ENCODE results near the gene NPM1.

Gene NPM1

DNA sequence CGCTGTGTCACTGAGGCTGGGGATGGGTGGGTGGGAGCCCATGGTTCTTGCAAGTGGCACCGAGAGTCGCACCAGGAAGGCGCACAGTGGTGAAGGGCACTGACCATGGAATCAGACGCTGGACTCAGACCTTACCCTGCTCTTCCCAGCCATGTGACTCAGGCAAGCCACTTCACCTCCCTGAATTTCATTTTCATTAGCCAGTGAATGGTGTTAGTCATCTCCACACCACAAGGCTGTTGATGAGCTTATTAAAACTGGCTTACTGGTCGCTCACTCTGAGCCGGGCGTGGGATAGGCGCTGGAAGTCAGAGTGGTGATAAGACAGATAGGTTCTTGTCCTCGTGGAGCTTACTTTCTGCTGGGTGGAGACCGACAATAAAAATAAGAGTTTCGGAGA is 56.9 kb downstream of the NPM1 start:
- no peaks in the 10 kb centered on the region for H3K4me1 Mint-ChIP-seq (ENCODE audit: low read depth in 2 of 2)
- H3K27me3 Mint-ChIP-seq, result peaks cover 34 to 55% of the 10 kb centered on the region in 2 donors
- no peaks in the 10 kb centered on the region for H3K9me3 Mint-ChIP-seq
- ATAC-seq (replicated peaks) (no peak), DNase-seq (no peak)
- H3K27ac Mint-ChIP-seq, result no peak overlapping the region
- peaks cover 8% of the 10 kb centered on the region for H3K36me3 Mint-ChIP-seq (ENCODE audit: insufficient read depth)
- H3K4me3 Mint-ChIP-seq, result no peak overlapping the region

DNA sequence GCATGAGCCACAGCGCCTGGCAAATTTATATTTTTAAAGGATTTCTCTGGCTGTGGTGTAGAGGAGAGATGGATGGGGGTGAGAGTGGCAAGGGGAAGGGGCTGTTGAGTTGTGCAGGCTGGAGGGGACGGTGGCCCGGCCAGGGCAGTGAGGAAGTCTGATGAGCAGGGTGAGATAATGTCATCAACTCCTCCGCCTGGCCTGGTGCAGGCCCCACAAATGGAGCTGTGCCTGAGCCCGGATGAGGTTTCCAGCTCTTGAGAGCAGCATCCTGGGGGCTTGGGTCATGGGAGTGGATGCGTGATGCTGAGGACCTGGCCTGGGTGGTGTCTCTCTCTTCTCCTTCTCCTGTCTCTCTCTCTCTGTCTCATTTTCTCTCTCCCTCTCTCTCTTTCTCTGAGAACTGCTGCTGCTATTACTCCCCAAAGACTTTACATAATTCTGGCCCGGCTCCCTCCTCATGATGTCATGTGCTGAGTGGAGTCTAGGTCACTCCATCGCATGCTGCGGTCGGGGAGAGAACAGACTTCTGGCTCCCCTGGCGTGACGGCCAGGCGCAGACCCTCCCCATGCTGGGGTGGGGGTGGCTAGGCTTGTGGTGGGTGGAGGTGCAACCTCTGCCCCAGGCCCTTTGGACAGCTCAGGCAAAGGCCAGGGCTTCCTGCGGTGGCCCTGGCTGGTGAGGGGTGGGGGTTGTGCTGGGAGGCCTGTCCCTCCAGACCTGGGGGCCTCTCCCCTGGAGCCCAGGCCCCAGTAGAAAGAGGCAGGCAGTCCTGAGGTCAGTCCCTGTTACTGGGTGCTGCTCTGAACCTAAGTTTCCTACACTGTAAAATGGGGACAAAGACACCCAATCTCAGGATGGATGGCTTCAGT is 58.2 kb downstream of the NPM1 start:
- ATAC-seq (replicated peaks) (no peak), DNase-seq (no peak)
- no peaks in the 10 kb centered on the region for H3K9me3 Mint-ChIP-seq
- no peak overlapping the region for H3K4me3 Mint-ChIP-seq
- peak overlapping the region in 1 of 2 donors; percentile 20 for H3K27ac Mint-ChIP-seq
- peaks cover 39 to 63% of the 10 kb centered on the region in 2 donors for H3K27me3 Mint-ChIP-seq
- peaks cover 8% of the 10 kb centered on the region for H3K36me3 Mint-ChIP-seq (ENCODE audit: insufficient read depth)
- no peaks in the 10 kb centered on the region for H3K4me1 Mint-ChIP-seq (ENCODE audit: low read depth in 2 of 2)

- ATAC-seq (replicated peaks) (no peak), DNase-seq (no peak)
- H3K9me3 Mint-ChIP-seq, result no peaks in the 10 kb centered on the region
- H3K4me1 Mint-ChIP-seq (ENCODE audit: low read depth in 2 of 2), result peaks cover 3 to 4% of the 10 kb centered on the region in 2 donors
- peaks cover 5% of the 10 kb centered on the region for H3K36me3 Mint-ChIP-seq (ENCODE audit: insufficient read depth)
- no peak overlapping the region for H3K4me3 Mint-ChIP-seq
- peaks cover 51 to 66% of the 10 kb centered on the region in 2 donors for H3K27me3 Mint-ChIP-seq
- no peak overlapping the region for H3K27ac Mint-ChIP-seq
Observed at GRCh38 chr5:171447226-171447625, 59.6 kb downstream of the NPM1 start.

DNA sequence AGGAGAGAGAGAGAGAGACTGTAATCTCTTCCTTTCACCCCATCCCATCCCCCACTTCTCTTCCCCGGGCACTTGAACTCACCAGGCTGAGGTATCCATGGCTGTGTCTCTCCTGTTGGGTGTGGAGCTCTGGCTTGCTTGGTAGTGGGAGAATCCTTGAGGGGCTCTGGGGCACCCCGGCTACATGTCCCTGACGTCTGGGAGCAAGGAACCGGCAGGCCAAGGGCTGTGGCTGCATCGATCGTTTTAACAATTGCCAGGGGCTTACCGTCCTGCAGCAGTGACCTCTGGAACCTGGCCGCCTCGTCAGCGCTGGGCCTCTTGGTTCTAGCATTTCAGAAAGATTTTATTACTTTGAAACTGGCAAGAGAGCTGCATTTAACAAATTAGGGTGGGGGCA is 61.8 kb downstream of the NPM1 start:
- Mint-ChIP-seq H3K9me3 (no peaks in the 10 kb centered on the region), H3K36me3 (ENCODE audit: insufficient read depth) (peaks cover 8% of the 10 kb centered on the region), H3K4me1 (ENCODE audit: low read depth in 2 of 2) (peaks cover 3 to 4% of the 10 kb centered on the region in 2 donors), H3K4me3 (no peak overlapping the region), H3K27ac (no peak overlapping the region), H3K27me3 (peaks cover 68 to 77% of the 10 kb centered on the region in 2 donors)
- ATAC-seq (replicated peaks) (no peak), DNase-seq (no peak)

DNA sequence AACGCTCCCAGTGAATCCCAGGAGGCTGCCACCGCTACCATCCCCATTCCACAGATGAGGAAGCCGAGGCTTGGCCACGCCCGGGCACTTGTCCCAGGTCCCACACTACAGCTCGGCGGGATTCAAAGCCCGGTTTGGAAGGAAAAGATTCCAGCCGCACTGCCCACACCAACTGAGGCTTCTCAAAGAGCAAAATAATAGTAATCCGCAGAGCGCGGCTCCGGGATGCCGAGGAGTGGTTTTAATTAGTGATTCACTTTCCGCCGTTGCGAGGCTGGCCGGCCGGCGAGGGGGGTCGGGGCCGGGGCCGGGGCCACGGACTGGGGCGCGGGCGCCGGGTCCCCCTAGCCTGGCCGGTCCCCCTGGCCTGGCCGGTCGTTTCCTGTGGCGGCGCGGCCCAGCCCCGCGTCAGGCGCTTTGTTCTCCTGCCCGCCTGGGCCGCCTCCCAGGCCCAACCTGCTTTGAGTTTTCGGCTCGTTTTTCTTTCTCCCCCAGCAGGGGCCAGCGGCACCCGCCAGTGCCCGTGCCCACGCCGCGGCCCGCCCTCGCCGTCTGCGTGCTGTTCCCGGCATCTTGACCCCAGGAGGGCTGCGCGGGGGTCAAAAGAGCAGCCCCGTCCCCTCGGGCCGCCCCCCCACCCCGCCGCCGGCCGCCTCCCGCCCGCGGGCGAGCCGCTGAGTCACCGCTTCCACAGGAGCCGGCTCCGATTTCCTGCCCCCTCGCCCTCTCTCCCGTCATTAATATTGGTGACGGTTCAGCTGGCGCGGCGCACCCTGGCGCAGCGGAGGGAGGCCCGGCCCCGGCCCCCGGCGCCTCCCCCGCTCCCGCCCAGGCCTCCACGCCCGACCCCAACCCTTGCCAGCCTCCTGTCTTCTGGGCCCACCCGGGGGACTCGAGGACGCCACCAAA is 63.0 kb downstream of the NPM1 start:
- H3K36me3 Mint-ChIP-seq (ENCODE audit: insufficient read depth), result peaks cover 3% of the 10 kb centered on the region
- peaks cover 70 to 73% of the 10 kb centered on the region in 2 donors for H3K27me3 Mint-ChIP-seq
- H3K4me1 Mint-ChIP-seq (ENCODE audit: low read depth in 2 of 2), result peaks cover 3 to 4% of the 10 kb centered on the region in 2 donors
- DNase-seq, result no peak
- H3K4me3 Mint-ChIP-seq, result peak overlapping the region in 1 of 2 donors; percentile 78
- ATAC-seq (replicated peaks), result no peak
- H3K9me3 Mint-ChIP-seq, result no peaks in the 10 kb centered on the region
- H3K27ac Mint-ChIP-seq, result no peak overlapping the region

DNA sequence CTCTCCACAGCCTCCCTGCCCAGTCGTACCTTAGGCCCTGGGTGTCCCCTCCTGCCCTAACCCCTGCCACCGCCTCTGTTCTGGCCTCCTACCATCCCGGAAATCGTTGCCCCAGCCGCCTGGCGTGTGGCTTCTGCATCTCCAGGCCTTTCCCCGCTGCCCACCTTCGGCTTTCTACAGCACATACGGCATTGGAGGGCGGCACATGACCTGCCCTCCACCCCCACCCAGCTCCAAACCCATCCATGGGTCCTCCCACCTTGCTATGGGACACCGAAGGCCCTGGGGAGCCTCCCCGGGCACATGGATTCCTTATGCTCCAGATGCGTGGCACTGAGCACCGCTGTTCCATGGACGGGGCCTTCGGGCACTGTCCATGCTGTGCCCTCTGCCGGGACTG is 63.8 kb downstream of the NPM1 start:
- H3K9me3 Mint-ChIP-seq, result no peaks in the 10 kb centered on the region
- H3K36me3 Mint-ChIP-seq (ENCODE audit: insufficient read depth), result peaks cover 3% of the 10 kb centered on the region
- peak overlapping the region in 1 of 2 donors; percentile 47 for H3K27ac Mint-ChIP-seq
- peaks cover 3 to 4% of the 10 kb centered on the region in 2 donors for H3K4me1 Mint-ChIP-seq (ENCODE audit: low read depth in 2 of 2)
- H3K4me3 Mint-ChIP-seq, result peak overlapping the region; percentile 57 to 78
- H3K27me3 Mint-ChIP-seq, result peaks cover 68 to 71% of the 10 kb centered on the region in 2 donors
- DNase-seq (no peak), ATAC-seq (replicated peaks) (no peak)

DNA sequence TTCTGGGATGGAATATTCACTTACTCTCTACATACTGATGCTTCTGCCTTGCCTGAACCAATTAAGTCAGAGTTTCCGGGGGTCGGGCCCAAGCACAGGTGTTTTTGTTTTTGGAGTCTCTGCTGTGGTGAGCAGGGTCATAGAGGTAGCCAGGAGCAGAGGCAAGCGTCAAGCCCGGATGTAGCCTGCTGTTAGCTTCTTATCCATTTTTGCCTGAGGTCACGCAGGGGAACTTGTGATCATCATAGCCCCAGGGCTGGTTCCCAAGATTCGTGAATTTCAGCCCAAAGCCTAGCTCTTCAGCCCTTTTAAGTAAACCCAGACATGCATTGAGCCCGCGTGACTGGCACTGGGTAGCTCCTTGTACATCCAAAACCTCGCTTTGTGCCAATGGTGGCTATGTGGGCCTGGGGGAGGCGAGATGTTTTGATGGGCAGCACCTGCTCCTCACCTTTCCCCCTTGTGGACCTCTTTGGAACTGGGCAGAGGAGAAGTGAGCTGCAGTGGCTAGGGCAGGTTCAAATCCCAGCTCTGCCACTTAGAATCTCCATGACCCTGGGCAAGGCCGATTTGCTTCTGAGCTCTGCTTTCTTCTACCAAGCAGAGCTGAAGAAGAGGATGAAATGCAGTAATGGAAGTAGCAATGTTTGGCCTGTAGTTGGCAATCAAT is 65.5 kb downstream of the NPM1 start:
- peaks cover 3 to 4% of the 10 kb centered on the region in 2 donors for H3K4me1 Mint-ChIP-seq (ENCODE audit: low read depth in 2 of 2)
- DNase-seq, result no peak
- no peak overlapping the region for H3K4me3 Mint-ChIP-seq
- H3K9me3 Mint-ChIP-seq, result no peaks in the 10 kb centered on the region
- H3K36me3 Mint-ChIP-seq (ENCODE audit: insufficient read depth), result peaks cover 3% of the 10 kb centered on the region
- peaks cover 62 to 63% of the 10 kb centered on the region in 2 donors for H3K27me3 Mint-ChIP-seq
- no peak overlapping the region for H3K27ac Mint-ChIP-seq
- ATAC-seq (replicated peaks), result no peak

DNA sequence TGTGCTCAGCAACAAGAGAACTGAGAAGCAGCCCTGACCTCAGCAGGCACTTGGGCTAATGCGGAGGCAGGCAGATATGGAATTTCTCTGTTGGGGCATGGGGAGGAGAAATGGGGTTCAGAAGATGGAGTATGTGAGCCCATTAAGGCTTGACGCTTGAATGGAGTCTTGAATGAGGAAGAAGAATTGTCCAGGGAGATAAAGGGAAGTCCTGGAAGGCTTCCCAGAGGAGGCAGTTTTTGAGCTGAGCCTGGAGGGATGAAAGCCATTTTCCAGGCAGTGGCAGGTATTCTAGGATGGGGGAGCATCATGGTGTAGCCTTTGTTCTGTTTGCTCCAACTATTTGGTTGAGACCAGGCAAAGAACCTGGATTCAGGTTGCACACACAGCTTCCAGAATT is 66.3 kb downstream of the NPM1 start:
- Mint-ChIP-seq H3K9me3 (no peaks in the 10 kb centered on the region), H3K27ac (no peak overlapping the region), H3K27me3 (peaks cover 54 to 55% of the 10 kb centered on the region in 2 donors), H3K4me1 (ENCODE audit: low read depth in 2 of 2) (peaks cover 3 to 4% of the 10 kb centered on the region in 2 donors), H3K36me3 (ENCODE audit: insufficient read depth) (peaks cover 3% of the 10 kb centered on the region), H3K4me3 (no peak overlapping the region)
- DNase-seq (no peak), ATAC-seq (replicated peaks) (no peak)

GRCh38 chr5:171454549-171454948 is 66.9 kb downstream of the NPM1 start:
- Mint-ChIP-seq H3K4me1 (ENCODE audit: low read depth in 2 of 2) (peaks cover 3 to 4% of the 10 kb centered on the region in 2 donors), H3K9me3 (no peaks in the 10 kb centered on the region), H3K4me3 (no peak overlapping the region), H3K27me3 (peaks cover 48 to 54% of the 10 kb centered on the region in 2 donors), H3K36me3 (ENCODE audit: insufficient read depth) (peaks cover 3% of the 10 kb centered on the region), H3K27ac (no peak overlapping the region)
- ATAC-seq (replicated peaks), result no peak
- DNase-seq, result no peak

DNA sequence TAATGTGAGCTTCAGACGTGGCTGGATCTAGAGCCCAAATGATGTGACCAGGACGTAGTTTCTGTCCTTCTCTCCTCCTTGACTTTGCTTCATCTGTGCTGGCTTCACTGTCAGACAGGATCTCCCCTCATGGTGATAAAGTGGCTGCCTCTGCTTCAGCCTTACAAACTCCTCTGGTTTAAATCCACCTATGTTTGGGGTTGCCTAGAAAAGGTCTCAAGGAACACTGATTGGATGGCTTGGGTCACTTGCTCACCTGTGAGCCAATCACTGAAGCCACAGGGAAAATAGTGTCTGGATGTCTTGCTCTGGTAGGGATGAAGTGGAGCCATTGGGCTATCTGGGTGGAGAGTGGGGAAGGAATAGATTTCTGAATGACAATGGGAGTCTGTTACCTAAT is 67.9 kb downstream of the NPM1 start:
- ATAC-seq (replicated peaks), result no peak
- peaks cover 50 to 52% of the 10 kb centered on the region in 2 donors for H3K27me3 Mint-ChIP-seq

GRCh38 chr5:171457208-171457981 is 69.7 kb downstream of the NPM1 start:
- peaks cover 3% of the 10 kb centered on the region for H3K36me3 Mint-ChIP-seq (ENCODE audit: insufficient read depth)
- peaks cover 42 to 44% of the 10 kb centered on the region in 2 donors for H3K27me3 Mint-ChIP-seq
- H3K4me1 Mint-ChIP-seq (ENCODE audit: low read depth in 2 of 2), result no peaks in the 10 kb centered on the region
- ATAC-seq (replicated peaks) (no peak), DNase-seq (no peak)
- no peaks in the 10 kb centered on the region for H3K9me3 Mint-ChIP-seq
- H3K4me3 Mint-ChIP-seq, result no peak overlapping the region
- H3K27ac Mint-ChIP-seq, result no peak overlapping the region

More for the DNA sequence above, 67.9 kb downstream of the NPM1 start:
- no peak overlapping the region for H3K4me3 Mint-ChIP-seq
- H3K4me1 Mint-ChIP-seq (ENCODE audit: low read depth in 2 of 2), result peaks cover 3 to 4% of the 10 kb centered on the region in 2 donors
- H3K36me3 Mint-ChIP-seq (ENCODE audit: insufficient read depth), result peaks cover 3% of the 10 kb centered on the region
- no peak overlapping the region for H3K27ac Mint-ChIP-seq
- DNase-seq, result no peak
- no peaks in the 10 kb centered on the region for H3K9me3 Mint-ChIP-seq

DNA sequence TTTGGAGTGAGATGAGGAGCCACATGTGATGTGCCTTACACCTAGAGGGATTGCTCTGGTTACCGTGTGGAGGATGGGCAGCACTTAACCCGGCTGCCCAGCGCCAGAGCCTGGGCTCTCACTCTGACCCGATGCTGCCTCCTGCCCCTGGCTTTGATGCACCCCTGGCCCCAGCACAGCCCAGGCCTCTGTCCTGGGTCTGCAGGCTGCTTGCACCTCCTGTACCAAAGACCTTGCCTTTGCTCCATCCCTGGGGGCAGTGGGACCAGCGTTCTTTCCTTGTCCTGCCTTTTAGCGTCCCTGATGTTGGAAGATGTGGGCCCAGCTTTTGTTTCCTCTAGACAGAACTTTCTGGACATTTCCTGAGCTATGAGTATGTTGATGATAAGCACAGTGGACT is 72.2 kb downstream of the NPM1 start:
- Mint-ChIP-seq H3K27ac (no peak overlapping the region), H3K9me3 (no peaks in the 10 kb centered on the region), H3K36me3 (ENCODE audit: insufficient read depth) (no peaks in the 10 kb centered on the region), H3K4me1 (ENCODE audit: low read depth in 2 of 2) (no peaks in the 10 kb centered on the region), H3K4me3 (no peak overlapping the region), H3K27me3 (peaks cover 42 to 44% of the 10 kb centered on the region in 2 donors)
- DNase-seq, result no peak
- no peak for ATAC-seq (replicated peaks)

Data from effector memory CD8-positive, alpha-beta T cell (primary cell).